ENCODE measurements around the gene RET. TPM values are rescaled to one million over a fixed set of nuclear protein-coding genes. Genes with fewer than 3 reads are reported as not detected.

RET gene
- total RNA-seq, 3 donors from 2014 or later, result 0.13 to 0.41 (median 0.13) TPM

DNA sequence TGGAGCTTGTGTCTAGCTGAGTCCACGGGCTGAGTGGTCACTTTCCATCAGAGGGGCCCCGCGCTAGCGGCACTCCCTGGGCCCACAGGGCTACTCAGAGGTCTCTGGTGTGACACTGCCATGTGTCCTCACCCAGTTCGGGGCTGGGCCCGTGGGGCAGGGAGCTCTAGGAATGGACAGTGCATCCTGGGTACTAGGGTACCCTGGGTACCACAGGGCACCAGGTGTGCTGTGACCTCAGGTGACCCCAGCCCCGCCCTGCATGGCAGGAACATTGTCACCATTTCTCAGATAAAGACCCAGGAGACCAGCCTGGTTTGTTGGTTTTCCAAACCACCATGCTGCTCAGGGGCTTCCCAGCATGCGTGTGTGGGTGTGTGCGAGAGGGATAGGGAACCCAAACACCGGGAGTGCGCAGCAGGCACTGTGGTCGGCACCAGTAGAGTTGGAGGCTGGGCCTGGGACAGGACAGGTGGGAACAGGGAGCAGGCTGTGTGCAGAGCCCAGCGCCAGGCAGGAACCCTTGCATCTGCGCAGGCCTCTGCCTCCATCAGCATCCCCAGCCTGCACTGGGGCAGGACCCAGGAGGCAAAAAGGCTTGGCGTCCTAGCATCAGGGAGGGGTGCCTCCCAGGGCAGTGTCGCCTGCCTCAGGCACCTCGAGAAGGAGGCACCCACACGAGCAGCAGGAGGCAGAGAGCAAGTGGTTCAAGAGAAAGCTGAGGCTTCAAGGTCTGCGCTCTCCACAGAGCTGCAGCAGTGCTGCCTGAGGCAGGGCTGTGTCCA lies 42.0 kb downstream of the RET start:
- Mint-ChIP-seq H3K4me3 (no peak overlapping the region), H3K27me3 (ENCODE audit: low read depth) (no peaks in the 10 kb centered on the region), H3K36me3 (ENCODE audit: insufficient read depth) (no peaks in the 10 kb centered on the region), H3K4me1 (ENCODE audit: low read depth) (peaks cover 28% of the 10 kb centered on the region), H3K9me3 (no peaks in the 10 kb centered on the region)
- ATAC-seq (no peak), DNase-seq (no peak)

DNA sequence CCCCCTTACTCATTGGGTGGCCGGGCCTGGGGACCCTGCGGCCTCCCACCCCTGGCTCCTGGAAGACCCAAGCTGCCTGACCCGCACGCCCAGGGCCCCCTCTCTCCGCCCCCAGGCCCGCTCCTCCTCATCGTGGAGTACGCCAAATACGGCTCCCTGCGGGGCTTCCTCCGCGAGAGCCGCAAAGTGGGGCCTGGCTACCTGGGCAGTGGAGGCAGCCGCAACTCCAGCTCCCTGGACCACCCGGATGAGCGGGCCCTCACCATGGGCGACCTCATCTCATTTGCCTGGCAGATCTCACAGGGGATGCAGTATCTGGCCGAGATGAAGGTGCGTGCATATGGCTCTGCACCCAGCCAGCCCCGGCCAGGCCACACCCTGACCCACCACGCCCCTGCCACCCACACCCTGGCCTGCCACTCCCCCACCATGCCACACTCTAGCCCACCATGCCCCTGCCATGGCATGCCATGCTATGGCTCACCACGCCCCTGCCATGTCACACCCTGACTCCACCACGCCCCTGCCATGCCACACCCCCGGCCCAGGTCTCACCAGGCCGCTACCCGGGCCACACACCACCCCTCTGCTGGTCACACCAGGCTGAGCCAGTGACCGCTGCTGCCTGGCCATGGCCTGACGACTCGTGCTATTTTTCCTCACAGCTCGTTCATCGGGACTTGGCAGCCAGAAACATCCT lies 42.7 kb downstream of the RET start:
- no peak for ATAC-seq
- Mint-ChIP-seq H3K27me3 (ENCODE audit: low read depth) (no peaks in the 10 kb centered on the region), H3K4me3 (no peak overlapping the region), H3K36me3 (ENCODE audit: insufficient read depth) (no peaks in the 10 kb centered on the region), H3K4me1 (ENCODE audit: low read depth) (peaks cover 28% of the 10 kb centered on the region), H3K9me3 (no peaks in the 10 kb centered on the region)
- no peak for DNase-seq

DNA sequence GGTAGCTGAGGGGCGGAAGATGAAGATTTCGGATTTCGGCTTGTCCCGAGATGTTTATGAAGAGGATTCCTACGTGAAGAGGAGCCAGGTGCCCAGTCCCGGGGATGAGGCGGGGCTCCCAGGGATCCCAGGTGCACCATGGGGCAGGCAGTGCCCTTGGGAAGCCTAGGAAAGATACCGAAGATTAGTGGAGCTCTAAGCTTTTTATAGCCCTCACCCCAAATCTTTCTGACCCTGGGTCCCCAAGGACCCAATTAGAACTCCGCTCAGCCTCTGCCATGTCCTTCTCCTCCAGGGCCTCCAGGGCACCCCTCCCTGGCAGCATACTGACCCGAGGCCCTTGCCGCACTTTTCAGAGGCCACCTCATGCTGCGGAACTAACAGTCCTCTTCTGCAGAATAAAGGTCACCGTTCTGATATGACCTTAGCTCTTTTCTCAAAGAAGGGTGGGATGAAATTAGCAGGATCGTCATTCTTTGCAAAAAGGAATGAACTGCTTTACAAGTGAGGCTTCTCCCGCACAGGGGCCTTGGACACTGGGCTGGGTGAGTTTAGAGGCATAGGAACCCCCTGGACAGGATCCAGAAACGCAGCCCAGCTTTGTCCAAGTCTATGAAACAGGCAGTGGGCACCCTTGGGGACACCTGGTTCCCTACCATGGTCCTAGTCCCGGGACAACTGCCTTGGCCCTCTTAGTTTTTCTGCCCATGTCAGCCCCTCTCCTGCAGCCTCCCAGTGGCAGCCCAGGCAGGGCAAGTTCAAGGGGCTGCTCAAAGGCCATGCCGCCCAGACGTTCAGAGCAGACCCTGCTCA lies 43.5 kb downstream of the RET start:
- no peaks in the 10 kb centered on the region for H3K27me3 Mint-ChIP-seq (ENCODE audit: low read depth)
- peaks cover 28% of the 10 kb centered on the region for H3K4me1 Mint-ChIP-seq (ENCODE audit: low read depth)
- DNase-seq (no peak), ATAC-seq (peak in 1 of 2 donors; percentile 4)
- no peaks in the 10 kb centered on the region for H3K9me3 Mint-ChIP-seq
- peak overlapping the region; percentile 32 for H3K4me3 Mint-ChIP-seq
- no peaks in the 10 kb centered on the region for H3K36me3 Mint-ChIP-seq (ENCODE audit: insufficient read depth)

DNA sequence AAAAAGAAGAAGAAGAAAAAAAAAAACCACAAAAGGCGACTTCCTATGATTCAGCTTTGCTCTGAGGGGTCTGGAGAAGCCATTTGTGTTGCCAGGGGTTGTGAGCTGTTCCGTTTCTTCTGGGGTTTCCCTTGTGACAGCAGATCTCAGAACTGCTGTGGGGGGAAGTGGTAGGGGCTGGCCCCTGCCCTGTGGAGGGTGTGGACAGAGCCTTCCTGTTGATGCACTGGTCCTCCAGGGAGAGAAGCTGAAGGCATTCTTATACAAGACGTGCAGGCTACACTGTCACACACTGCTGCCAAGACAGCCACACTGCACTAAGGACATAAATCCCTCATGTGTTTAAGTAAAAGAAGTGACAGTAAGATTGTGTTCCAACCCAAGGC lies 44.1 kb downstream of the RET start:
- Mint-ChIP-seq H3K9me3 (no peaks in the 10 kb centered on the region), H3K4me1 (ENCODE audit: low read depth) (peaks cover 28% of the 10 kb centered on the region), H3K4me3 (peak overlapping the region; percentile 32), H3K36me3 (ENCODE audit: insufficient read depth) (no peaks in the 10 kb centered on the region), H3K27me3 (ENCODE audit: low read depth) (no peaks in the 10 kb centered on the region)
- ATAC-seq (peak; percentile 96), DNase-seq (peak; percentile 25)

DNA sequence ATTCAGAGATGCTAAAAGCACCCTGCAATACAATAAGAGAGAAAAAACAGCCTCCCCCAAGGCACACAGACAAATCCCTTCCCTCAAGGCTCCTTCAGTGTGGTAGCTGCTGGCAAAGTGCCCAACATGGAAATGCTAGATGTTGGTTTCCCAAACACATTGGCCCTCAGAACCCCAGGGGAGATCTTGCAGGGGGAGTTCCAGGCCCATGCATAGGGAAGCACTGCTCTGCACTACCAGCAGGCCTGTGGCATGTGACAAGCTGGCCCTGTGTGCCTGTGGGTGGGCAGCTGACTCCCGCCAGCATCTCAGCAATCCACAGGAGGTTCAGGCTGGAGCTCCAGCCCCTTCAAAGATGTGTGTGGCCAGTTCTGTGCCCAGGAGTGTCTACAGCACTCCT lies 44.6 kb downstream of the RET start:
- peaks cover 28% of the 10 kb centered on the region for H3K4me1 Mint-ChIP-seq (ENCODE audit: low read depth)
- DNase-seq, result no peak
- no peak overlapping the region for H3K4me3 Mint-ChIP-seq
- ATAC-seq, result no peak
- no peaks in the 10 kb centered on the region for H3K9me3 Mint-ChIP-seq
- no peaks in the 10 kb centered on the region for H3K36me3 Mint-ChIP-seq (ENCODE audit: insufficient read depth)
- no peaks in the 10 kb centered on the region for H3K27me3 Mint-ChIP-seq (ENCODE audit: low read depth)

DNA sequence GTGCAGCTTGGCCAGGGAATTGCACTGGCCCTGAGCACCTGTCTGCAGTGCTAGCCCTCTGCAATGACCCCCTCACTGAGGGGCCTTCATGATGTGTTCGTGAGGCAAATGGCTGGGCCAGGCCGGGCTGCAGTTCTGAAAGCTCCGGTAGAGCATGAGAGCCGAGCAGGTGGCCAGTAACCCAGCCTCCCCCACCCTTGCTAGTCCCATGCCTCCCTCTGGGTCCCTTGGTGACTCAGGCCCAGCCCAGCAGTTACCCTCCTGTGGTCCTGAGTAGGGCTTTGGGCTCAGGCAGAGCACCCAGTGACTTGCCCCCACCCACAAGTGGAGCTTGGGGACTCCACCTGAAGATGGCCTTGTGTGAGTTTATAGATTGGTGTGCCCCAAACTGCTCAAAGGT lies 45.2 kb downstream of the RET start:
- H3K4me3 Mint-ChIP-seq, result no peak overlapping the region
- H3K36me3 Mint-ChIP-seq (ENCODE audit: insufficient read depth), result no peaks in the 10 kb centered on the region
- ATAC-seq (no peak), DNase-seq (no peak)
- no peaks in the 10 kb centered on the region for H3K9me3 Mint-ChIP-seq
- peaks cover 35% of the 10 kb centered on the region for H3K4me1 Mint-ChIP-seq (ENCODE audit: low read depth)
- H3K27me3 Mint-ChIP-seq (ENCODE audit: low read depth), result no peaks in the 10 kb centered on the region

DNA sequence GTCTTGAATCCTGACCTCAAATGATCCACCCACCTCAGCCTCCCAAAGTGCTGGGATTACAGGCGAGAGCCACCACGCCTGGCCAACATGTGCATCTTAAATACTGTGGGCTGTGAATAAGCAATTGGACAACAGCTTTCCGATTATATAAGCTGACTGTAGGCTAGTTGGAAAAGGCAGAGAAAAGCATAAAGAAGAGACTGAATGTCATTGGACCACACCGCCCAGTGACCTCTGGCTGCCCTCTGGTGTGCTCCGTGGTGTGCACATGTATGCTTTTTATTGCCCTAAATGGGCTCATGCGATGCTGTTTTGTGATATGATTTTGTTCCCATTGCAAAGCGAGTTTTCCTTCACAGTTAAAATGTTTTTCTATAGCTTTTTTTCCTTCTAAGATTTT lies 46.0 kb downstream of the RET start:
- H3K4me1 Mint-ChIP-seq (ENCODE audit: low read depth), result peaks cover 35% of the 10 kb centered on the region
- H3K27me3 Mint-ChIP-seq (ENCODE audit: low read depth), result no peaks in the 10 kb centered on the region
- no peak overlapping the region for H3K4me3 Mint-ChIP-seq
- no peaks in the 10 kb centered on the region for H3K36me3 Mint-ChIP-seq (ENCODE audit: insufficient read depth)
- no peaks in the 10 kb centered on the region for H3K9me3 Mint-ChIP-seq
- ATAC-seq (no peak), DNase-seq (no peak)

DNA sequence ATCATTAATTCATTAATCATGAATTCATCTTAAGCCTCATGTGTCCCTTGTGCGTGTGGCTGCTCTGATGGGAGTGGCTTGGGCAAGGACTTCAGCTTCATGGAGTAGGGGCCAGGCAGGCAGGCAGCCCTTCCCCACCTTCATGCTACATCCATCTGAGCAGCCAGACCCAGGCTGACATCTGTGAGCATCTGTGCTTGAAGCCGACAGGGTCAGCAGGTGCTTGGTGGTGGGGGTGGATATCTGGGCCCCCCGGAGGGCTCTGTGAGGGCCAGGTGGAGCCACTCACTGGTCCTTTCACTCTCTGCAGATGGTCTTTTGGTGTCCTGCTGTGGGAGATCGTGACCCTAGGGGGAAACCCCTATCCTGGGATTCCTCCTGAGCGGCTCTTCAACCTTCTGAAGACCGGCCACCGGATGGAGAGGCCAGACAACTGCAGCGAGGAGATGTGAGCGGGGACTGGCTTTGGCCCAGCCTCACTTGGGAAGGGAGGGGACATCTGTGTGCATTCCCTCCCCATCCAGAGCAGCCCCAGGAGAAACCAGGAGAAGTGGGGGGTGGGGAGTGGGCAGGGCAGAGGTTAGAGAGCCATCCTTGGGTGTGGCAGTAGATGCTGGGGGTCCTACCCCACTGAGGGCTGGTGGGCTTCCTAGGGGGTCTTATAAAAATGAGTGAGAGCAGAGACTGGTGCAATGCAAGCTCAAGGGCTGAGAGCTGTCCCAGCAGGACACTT lies 46.7 kb downstream of the RET start:
- Mint-ChIP-seq H3K27me3 (ENCODE audit: low read depth) (no peaks in the 10 kb centered on the region), H3K4me3 (no peak overlapping the region), H3K9me3 (no peaks in the 10 kb centered on the region), H3K4me1 (ENCODE audit: low read depth) (peaks cover 35% of the 10 kb centered on the region), H3K36me3 (ENCODE audit: insufficient read depth) (no peaks in the 10 kb centered on the region)
- DNase-seq (no peak), ATAC-seq (no peak)

DNA sequence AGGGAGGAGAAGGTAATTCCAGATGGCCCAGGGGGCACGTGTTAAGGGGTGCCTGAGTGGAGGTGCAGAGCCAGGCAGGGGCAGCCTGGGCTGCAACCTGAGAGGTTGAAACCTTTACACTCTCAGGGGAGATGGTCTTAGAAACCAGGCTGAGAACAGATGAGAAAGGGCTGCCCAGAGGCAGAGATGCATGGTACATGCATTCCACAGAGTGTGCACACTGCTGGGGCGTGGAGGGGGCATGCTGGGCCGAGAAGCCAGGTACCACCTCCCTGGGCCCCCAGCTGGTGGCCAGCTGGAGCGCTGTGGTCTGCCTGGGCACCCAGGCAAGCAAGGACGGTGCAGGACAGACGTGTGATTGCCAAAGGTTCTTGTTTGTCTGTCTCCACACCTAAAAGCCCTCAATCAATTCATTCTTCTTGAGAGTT lies 47.2 kb downstream of the RET start:
- H3K4me3 Mint-ChIP-seq, result no peak overlapping the region
- H3K4me1 Mint-ChIP-seq (ENCODE audit: low read depth), result peaks cover 40% of the 10 kb centered on the region
- H3K36me3 Mint-ChIP-seq (ENCODE audit: insufficient read depth), result no peaks in the 10 kb centered on the region
- DNase-seq (no peak), ATAC-seq (no peak)
- H3K27me3 Mint-ChIP-seq (ENCODE audit: low read depth), result no peaks in the 10 kb centered on the region
- no peaks in the 10 kb centered on the region for H3K9me3 Mint-ChIP-seq

DNA sequence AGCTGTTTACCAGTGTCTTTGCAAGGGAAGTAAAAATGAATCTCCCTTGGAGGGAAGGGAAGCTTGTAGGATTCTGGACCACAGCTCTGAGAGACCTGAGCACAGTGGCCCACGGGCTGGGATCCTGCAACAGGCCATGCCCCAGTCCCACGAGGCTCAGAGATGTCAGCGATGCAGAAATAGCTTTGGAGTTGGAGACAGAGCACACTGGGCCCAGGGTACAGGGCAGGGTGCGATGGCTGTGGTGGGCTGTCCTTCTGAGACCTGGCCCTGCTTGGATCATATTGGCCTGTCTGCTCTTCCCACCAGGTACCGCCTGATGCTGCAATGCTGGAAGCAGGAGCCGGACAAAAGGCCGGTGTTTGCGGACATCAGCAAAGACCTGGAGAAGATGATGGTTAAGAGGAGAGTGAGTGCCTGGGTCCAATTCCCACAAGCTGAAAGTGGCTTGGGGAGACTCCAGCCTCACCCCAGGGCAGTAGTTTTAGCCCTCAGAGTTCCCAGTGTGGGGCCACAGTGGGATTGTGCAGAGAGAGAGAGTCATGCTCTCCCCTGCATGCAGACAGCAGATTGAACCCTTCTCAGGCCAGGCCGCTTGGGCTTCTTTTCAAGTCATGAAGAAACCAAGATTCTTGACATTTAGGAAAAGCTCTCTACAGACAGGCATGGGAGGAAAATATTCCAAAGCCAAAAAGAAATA lies 47.9 kb downstream of the RET start:
- H3K9me3 Mint-ChIP-seq, result no peaks in the 10 kb centered on the region
- no peak overlapping the region for H3K4me3 Mint-ChIP-seq
- DNase-seq, result no peak
- no peaks in the 10 kb centered on the region for H3K36me3 Mint-ChIP-seq (ENCODE audit: insufficient read depth)
- peaks cover 45% of the 10 kb centered on the region for H3K4me1 Mint-ChIP-seq (ENCODE audit: low read depth)
- ATAC-seq, result no peak
- H3K27me3 Mint-ChIP-seq (ENCODE audit: low read depth), result no peaks in the 10 kb centered on the region

DNA sequence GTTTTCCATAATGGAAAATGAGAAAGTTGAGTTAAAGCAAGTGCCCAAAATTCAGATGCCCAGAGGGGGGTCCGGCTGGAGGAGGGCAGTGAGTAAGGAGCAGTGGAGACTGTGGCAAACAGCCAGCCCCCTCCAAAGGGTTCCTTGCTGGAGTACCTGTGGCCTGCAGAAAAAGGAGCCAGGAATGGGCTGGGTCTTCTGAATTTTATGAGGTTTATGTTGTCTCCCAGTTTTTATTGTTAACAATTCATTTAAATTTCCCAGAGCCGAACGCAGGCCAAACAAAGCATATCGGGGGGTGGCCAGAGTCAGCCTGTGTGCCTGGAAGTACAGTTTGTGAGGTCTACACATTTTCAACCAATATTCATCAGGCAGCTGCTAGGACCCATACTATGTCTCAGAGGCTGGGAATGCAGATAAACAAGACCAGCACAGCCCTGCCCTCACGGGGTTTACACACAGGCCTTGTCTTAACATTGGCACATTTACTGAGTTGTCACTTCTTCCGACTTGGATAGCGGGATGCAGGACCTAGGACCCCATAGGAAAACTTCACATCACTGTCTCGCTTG lies 48.5 kb downstream of the RET start:
- ATAC-seq, result no peak
- Mint-ChIP-seq H3K9me3 (no peaks in the 10 kb centered on the region), H3K36me3 (ENCODE audit: insufficient read depth) (no peaks in the 10 kb centered on the region), H3K27me3 (ENCODE audit: low read depth) (no peaks in the 10 kb centered on the region), H3K4me1 (ENCODE audit: low read depth) (peaks cover 43% of the 10 kb centered on the region), H3K4me3 (no peak overlapping the region)
- no peak for DNase-seq

DNA sequence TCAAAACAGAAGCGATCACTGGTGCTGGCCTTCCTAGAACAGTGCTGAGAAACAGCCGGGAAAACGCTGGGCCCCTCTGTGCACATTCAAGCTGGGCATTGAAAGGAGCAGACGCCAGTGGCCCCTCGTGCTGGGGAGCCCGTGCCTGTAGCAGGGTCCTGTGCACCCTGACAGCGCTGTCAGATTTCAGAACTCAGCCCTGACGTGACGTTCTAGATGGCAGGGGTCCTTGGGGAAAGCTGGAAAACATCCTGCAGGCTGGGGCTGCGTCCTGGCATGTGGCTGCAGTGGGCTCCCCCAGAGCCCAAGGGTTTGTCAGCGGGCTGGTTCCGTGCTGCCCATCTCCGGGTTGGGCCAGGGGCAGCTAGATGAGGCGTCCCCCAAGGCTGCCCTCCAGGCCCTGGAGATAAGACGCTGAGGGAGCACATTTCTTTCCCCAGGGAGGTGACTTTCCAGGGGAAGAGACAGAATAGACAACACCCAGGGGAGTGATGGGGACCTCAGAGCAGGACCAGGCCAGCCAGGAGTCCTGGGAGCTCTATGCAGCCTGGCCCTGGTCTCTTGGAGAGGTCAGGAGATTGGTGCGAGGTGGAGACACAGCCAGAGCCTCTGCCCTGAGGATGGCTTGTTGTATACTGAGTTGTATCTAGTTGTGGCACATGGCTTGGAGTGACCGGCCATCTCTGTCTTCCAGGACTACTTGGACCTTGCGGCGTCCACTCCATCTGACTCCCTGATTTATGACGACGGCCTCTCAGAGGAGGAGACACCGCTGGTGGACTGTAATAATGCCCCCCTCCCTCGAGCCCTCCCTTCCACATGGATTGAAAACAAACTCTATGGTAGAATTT lies 49.2 kb downstream of the RET start:
- Mint-ChIP-seq H3K36me3 (ENCODE audit: insufficient read depth) (no peaks in the 10 kb centered on the region), H3K4me1 (ENCODE audit: low read depth) (peaks cover 36% of the 10 kb centered on the region), H3K4me3 (no peak overlapping the region), H3K27me3 (ENCODE audit: low read depth) (no peaks in the 10 kb centered on the region), H3K9me3 (no peaks in the 10 kb centered on the region)
- DNase-seq, result no peak
- ATAC-seq, result no peak

All from activated T-cell treated with anti-CD3 and anti-CD28 coated beads, Interleukin-2, amount 50 U/mL, for 4 hours (primary cell).